Adipose tissue (tissue), 3 donors: Measurements from ENCODE around the gene PTPRD. TPM values are rescaled to one million over a fixed set of nuclear protein-coding genes. Genes with fewer than 3 reads are reported as not detected.

Source experiments
- H3K27ac ChIP-seq: one replicate; pipeline ENCODE4 v1.5.1; 2013; ENCODE audit warnings: low read depth, low read length
- WGBS, 3 donors: extraction: QIAGEN DNeasy Blood & Tissue Kit; methylation state at CpG; one replicate each; pipeline ENCODE4 v1.1.7; 2013; 5-methylcytosine and 5-hydroxymethylcytosine counted together
- polyA plus RNA-seq, 3 donors: library from polyadenylated mRNA; stranded (reverse); fragments of 200-250 nt; gene quantifications; one replicate each; pipeline ENCODE4 v1.2.3, GENCODE V29; 2013
- donor health status: healthy with polysubstance abuse.
- donor health status: Bipolar disorder and iron deficiency.
- donor health status: healthy.

The PTPRD gene
- polyA plus RNA-seq, 3 donors = 1.4 to 3.9 (median 2.1) TPM

- WGBS, 3 donors = 25 to 53% (median 47%) methylated on average over 4 of the region's 4 CpGs
- H3K27ac ChIP-seq = no peak overlapping the region
Measured at GRCh38 chr9:8337834-8338766, 2274.7 kb downstream of the PTPRD start.

DNA sequence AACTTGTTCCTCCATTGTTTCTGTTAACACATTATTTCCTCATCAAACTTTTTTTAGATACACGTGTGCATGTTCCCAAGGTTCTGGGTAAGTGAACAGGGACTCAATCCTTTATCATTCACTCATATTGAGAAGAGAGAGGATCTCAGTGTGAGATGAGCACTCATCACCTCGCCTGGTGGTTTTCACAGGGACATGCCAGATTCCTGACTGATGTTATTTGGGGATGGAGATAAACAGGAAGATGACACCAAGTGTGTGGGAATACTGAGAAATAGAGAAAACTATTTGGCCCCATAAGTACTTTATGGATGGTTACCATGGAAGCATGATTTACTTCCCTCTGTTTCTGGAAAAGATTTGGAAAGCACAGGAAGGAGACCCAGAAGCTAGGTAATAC, 2279.9 kb downstream of the PTPRD start:
- no peak overlapping the region for H3K27ac ChIP-seq
- 81 to 90% (median 85%) methylated on average over 2 of the region's 2 CpGs for WGBS, 3 donors

- H3K27ac ChIP-seq = no peak overlapping the region
- 82 to 85% (median 83%) methylated on average over 2 of the region's 2 CpGs for WGBS, 3 donors
Measured at GRCh38 chr9:8332331-8332650, 2280.5 kb downstream of the PTPRD start.

DNA sequence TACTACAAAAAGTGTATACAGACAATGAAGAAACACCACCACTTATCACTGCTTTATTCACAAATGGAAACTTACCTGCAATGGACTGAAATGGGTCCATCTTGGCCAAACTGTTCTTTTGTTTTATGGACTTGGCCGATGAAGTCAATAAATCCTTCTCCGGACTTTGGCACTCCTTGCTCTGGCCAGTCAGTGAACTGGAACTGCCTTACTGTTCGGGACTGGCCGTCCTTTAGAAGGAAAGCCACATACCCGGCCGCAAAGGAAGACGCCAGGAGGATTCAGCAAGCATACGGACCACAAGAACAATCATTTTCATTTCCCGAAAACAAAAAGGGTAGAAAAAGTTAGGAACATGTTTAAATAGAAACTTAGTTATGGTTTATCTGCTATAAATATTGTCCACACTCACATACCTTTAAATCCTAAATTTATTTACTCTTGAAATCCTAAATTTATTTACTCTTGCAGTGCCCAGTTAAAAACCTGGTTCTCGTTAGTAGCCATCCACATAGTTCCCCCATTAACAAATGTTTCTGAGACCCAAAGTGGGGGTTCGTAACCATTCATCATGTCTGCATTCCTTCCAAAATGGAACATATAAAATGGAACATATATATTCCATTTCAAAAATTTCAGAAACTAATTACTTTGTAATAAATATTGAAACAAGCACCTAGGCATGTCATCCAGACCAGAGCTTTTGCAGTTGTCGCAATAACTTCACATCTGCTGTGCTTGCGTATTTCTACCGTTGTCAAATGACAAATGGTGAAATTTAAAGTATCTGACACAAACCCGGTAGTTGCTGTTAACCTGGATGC, 2281.1 kb downstream of the PTPRD start:
- no peak overlapping the region for H3K27ac ChIP-seq
- WGBS, 3 donors = 81 to 90% (median 88%) methylated on average over 15 of the region's 15 CpGs

- 67 to 82% (median 76%) methylated on average over 13 of the region's 13 CpGs for WGBS, 3 donors
- no peak overlapping the region for H3K27ac ChIP-seq
Measured at GRCh38 chr9:8329561-8330283, 2283.1 kb downstream of the PTPRD start.

- WGBS, 3 donors = 93 to 96% (median 93%) methylated on average over 5 of the region's 5 CpGs
- no peak overlapping the region for H3K27ac ChIP-seq
Measured at GRCh38 chr9:8315211-8315610, 2297.6 kb downstream of the PTPRD start.

DNA sequence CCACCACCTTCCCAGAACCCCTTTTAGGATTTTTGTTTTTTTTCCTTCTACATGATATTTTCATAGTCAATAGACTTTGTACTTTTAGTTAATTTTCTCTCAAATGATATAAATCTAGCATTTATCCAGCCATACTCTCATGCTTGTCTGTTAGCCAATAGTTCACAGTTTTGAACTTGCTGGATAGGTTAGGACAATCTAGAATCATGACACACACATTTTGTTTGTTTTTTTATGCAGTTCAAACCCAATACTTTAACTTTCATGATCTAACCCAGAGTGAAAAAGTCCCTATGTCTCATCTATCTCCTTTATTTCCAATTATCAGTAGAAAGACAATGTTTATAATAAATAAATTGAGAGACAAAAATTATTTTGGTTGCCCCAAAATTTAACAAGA, 2303.5 kb downstream of the PTPRD start:
- no peak overlapping the region for H3K27ac ChIP-seq

GRCh38 chr9:8304720-8305119, 2308.1 kb downstream of the PTPRD start:
- WGBS, 3 donors = 33 to 78% (median 55%) methylated on average over 2 of the region's 2 CpGs
- H3K27ac ChIP-seq = no peak overlapping the region

DNA sequence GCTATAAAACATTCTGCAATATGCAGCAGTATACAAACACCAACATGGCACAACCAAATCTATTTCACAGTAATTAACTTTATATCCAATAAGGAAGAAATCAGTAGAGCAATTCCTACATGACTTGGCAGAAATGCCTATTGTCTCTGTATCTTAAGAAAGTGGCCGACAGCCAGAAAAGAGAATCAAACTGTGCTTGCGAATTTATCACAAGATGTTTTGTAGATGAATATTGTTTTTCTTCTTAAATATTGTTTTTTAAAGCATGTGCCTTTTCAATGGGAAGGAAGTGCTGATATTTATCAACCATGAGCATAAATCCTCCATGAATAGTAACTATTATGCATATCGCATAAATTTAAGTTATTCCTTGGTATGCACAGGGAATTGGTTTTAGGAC, 2311.5 kb downstream of the PTPRD start:
- WGBS, 3 donors = 59 to 91% (median 61%) methylated on average over 3 of the region's 3 CpGs
- H3K27ac ChIP-seq = no peak overlapping the region

GRCh38 chr9:8297047-8297446, 2315.8 kb downstream of the PTPRD start:
- 77 to 88% (median 86%) methylated on average over 3 of the region's 3 CpGs for WGBS, 3 donors
- H3K27ac ChIP-seq = no peak overlapping the region

DNA sequence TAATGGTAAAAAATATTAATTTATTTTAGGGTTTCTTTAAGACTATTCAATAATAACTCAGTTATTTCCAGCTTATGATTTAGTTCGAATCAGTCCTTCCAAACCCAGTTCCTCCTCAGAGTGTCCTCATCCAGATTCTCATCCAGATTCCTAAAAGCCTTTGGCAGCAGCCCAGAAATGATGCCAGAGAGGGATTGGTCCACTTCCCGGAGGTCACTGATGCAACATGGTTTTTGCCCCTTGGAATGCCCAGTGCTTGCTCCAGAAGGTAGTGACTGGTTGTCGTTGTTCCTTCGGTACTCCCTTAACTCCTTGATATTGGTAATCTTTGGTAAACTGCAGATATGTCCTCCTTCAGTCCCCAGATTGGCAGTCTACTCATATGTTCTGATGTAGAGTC, 2320.1 kb downstream of the PTPRD start:
- no peak overlapping the region for H3K27ac ChIP-seq
- 79 to 83% (median 81%) methylated on average over 4 of the region's 4 CpGs for WGBS, 3 donors

DNA sequence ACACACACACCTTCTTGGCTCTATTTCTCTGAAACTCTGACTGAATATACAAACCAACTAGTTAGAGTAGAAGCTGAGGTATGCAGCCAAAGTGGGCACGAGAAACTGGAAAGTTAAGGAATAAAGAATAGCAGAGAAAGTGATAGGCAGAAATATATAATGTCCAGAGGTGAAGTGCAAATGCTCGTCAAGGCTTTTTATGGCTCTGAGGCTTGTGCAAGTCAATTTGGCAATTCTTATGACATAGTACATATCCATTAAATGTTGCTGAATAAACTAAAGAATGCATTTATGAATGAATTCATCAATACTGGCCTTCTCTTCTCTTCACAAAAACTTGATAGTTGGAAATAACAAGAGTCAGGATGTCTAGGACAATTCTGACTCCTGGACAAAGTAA, 2323.1 kb downstream of the PTPRD start:
- H3K27ac ChIP-seq = no peak overlapping the region
- 42 to 79% (median 75%) methylated on average over 2 of the region's 2 CpGs for whole genome bisulfite sequencing, 3 donors

- WGBS, 3 donors = 26 to 79% (median 61%) methylated on average over 2 of the region's 2 CpGs
- H3K27ac ChIP-seq = no peak overlapping the region
Measured at GRCh38 chr9:8287970-8288369, 2324.8 kb downstream of the PTPRD start.

DNA sequence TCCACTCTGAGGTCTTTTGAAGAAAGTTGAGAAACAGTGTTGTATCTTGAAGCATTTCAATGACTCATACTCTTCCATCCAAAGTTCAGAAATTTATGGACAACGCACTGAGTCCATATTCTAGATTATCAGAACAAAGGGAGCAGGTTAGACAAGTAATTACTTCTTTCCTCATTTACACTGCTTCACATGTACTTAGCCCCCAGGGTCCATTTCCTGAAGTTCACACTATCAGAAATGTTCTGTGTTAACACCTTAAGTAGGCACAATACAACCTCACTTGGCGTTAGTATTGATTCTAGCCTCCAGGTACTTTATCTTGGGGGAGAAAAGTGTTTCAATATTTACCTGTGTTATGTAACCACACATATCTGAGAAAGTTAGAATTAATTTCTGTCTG, 2325.3 kb downstream of the PTPRD start:
- no peak overlapping the region for H3K27ac ChIP-seq
- 32 to 88% (median 83%) methylated on average over 2 of the region's 2 CpGs for WGBS, 3 donors

- H3K27ac ChIP-seq = no peak overlapping the region
- 75 to 86% (median 79%) methylated on average over 7 of the region's 7 CpGs for WGBS, 3 donors
Measured at GRCh38 chr9:8284884-8285283, 2327.9 kb downstream of the PTPRD start.

- no peak overlapping the region for H3K27ac ChIP-seq
- WGBS, 3 donors = 58 to 90% (median 82%) methylated on average over 2 of the region's 2 CpGs
Measured at GRCh38 chr9:8282535-8282934, 2330.3 kb downstream of the PTPRD start.

DNA sequence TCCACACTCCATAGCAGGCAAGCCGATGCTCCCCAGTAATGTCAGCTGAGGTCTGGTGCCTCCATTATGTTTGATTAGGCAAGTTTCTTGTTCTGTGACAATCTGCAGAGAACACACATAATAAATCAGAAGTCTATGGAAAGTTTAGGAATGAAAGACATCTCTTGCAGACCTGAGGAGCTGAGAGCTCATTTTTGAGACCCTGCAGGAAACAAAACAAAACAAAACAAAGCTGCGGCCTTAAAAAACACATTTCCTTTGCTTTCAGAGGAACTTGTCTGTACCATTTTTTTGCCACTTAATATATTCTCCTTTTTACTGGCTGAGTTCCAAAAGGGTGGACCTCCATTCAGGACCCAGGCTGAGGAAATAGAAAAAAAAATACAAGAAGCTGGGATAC, 2332.0 kb downstream of the PTPRD start:
- WGBS, 3 donors = 45 to 94% (median 59%) methylated on average over 2 of the region's 2 CpGs
- H3K27ac ChIP-seq = no peak overlapping the region

DNA sequence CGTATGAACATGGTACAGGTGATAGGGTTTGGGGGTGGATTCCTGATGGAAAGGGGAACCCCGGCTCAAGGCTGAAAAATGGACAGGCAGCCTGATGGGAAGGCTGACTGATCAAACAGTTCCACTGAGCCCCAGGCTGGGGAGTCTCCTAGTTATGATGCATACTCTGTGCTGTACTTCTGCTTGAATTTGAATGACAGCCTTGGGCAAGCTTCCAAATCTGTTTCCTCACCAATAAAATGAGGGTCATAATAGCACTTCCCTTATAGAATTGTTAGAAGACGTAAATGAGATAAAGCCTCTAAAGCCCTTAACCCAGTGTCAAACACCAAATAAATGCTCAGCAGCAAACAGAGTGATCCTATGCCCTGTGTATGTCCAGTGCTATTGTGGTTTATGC, 2334.8 kb downstream of the PTPRD start:
- whole genome bisulfite sequencing, 3 donors = 75 to 89% (median 80%) methylated on average over 3 of the region's 3 CpGs

DNA sequence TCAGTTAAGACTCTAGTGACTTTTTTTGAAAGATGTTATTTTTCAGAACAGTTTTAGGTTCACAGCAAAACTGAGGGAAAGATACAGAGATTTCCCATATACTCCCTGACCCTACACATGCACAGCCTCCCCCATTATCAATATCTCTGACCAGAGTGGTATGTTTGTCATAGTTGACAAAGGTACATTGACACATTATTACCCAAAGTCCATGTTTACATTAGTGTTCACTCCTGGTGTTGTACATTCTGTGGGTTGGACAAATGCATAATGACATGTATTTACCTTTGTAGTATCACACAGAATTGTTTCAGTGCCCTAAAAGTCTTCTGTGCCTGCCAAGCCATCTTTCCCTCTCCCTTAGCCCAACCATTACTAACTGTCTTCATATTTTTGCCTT, 2342.6 kb downstream of the PTPRD start:
- H3K27ac ChIP-seq = no peak overlapping the region

More for the DNA sequence above, 2334.8 kb downstream of the PTPRD start:
- no peak overlapping the region for H3K27ac ChIP-seq
